ENCODE data around the gene C16orf92.
A peak's percentile ranks its signal among the peaks of the same experiment; 100 is the strongest.

Gene C16orf92, protein sequence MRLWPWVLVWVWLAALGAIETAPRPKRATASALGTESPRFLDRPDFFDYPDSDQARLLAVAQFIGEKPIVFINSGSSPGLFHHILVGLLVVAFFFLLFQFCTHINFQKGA

GRCh38 chr16:30022887-30023286 is at the start of gene C16orf92:
Gene C16orf92 (plus strand): TSS chr16:30023198. CDS start chr16:30023341, 143 bp downstream.
- no peak for DNase-seq (ENCODE audit: low spot score)

DNA sequence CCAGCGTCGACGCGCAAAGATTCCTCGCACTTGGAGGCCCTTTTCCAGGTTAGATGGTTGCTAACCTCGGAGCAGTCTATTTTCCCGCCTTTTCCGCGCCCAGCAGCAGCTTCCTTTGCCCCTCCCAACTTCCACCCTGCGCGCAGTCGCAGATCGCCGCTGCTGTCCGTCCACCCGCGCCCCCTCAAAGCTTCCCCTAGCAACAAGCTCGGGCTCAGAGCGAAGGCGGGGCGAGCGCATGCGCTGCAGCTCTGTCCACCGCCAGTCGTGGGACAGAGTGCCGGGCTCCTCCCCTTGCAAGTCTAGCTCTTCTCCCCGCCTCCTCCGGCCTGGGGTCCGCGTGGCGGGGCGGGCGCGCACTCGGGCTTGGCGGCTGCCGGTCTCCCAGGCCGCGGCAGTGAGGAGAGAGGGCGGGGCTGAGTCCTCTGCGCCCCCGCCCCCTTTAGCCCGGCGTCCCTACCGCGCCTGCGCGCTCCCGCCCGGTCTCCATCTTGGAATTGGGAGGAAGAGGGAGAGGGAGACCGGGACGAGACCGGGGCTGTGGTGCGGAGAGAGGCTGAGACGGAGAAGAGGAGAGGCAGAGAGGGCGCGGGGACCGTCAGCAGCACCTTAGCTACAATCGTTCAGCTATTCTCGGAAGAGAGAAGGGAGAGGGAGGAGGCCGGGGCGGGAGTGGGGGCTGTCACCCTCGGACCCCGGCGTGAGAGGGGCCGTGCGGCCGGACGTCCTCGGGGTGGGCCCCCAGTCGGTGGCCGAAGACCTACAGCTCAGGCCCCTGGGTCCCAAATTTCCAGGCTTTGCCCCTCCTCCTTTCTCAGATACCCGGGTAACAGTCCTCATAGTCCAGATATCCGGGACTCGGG is 49.4 kb upstream of the C16orf92 start, which contains the start of gene TAOK2:
TAOK2 (plus strand) TSS at position 485 of the 863 bp plus-strand sequence. CDS start 3,905 bp downstream, outside the sequence.
- DNase-seq (ENCODE audit: low spot score): peak; percentile 99

GRCh38 chr16:29974291-29975133 is 48.5 kb upstream of the C16orf92 start:
- no peak for DNase-seq (ENCODE audit: low spot score)

DNA sequence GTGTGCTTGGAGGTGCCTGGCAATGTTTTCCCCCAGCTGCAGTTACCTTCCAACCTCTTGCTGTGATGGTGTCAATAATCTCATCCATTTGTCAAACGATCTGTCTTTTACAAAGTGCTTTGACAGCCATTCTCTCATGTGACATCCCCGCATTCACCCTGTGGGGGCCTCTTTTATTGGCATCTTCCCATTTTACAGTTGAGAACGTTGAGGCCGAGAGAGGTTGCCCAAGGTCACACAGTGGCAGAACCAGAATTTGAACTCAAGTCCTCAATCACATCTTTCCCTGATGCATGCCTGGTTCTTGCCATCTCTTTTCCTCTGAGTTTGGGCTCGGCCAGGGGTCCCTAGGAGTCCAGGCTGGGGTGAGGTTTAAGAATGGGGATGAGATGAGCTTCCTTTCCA is 47.9 kb upstream of the C16orf92 start:
- DNase-seq (ENCODE audit: low spot score): no peak

- DNase-seq (ENCODE audit: low spot score): no peak
Observed at GRCh38 chr16:29975811-29976511, 47.0 kb upstream of the C16orf92 start.

DNA sequence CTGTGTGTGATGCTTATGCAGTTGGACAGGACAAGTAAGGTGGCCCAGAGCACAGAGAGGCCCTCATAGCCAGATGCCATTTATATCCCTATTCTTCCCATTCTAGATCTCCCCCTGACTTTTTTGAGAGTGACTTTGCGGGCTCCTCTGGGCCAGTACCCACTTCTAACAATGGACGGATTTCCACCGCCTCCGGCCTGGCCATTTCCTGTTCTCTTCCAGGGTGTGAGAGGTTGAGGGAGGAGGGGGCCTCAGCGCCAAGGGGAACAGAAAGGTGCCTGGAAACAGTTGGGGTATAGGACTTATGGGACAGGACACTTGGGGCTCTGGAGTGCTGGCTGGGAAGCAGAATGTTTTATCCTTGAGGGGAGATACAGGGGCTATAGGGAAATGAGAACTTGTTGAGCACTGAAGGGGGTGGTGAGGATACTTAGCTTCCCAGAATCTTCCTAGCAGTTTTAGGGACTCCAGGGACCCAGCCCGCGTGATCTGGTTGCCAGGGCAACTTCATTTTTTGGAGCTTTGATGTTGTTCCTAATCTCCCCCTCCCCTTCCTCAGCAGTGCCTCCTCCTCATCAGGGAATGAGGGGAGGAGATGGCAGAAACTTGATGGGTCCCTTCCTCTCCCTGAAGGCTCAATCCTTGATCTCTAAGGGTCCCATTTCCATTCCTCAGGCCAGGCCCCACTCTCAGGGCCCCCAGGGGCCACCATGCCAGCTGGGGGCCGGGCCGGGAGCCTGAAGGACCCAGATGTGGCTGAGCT is 45.8 kb upstream of the C16orf92 start:
- no peak for DNase-seq (ENCODE audit: low spot score)

DNA sequence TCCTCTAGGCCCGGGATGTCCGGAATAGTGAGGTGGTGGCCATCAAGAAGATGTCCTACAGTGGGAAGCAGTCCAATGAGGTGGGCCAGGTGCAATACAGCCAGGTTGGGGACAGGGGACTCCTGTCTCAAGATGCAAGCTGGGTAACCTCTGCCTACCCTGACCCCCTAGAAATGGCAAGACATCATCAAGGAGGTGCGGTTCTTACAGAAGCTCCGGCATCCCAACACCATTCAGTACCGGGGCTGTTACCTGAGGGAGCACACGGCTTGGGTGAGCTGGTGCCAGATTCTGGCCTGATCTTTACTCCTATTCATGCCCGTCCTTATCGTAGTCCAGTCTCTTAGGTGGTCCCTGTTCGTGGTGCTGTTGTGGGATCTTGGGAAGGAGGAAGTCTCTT is 44.9 kb upstream of the C16orf92 start:
- no peak for DNase-seq (ENCODE audit: low spot score)

- DNase-seq (ENCODE audit: low spot score): no peak
Observed at GRCh38 chr16:29978564-29979270, 44.3 kb upstream of the C16orf92 start.

- DNase-seq (ENCODE audit: low spot score): no peak
Observed at GRCh38 chr16:29982560-29983419, 40.2 kb upstream of the C16orf92 start.

DNA sequence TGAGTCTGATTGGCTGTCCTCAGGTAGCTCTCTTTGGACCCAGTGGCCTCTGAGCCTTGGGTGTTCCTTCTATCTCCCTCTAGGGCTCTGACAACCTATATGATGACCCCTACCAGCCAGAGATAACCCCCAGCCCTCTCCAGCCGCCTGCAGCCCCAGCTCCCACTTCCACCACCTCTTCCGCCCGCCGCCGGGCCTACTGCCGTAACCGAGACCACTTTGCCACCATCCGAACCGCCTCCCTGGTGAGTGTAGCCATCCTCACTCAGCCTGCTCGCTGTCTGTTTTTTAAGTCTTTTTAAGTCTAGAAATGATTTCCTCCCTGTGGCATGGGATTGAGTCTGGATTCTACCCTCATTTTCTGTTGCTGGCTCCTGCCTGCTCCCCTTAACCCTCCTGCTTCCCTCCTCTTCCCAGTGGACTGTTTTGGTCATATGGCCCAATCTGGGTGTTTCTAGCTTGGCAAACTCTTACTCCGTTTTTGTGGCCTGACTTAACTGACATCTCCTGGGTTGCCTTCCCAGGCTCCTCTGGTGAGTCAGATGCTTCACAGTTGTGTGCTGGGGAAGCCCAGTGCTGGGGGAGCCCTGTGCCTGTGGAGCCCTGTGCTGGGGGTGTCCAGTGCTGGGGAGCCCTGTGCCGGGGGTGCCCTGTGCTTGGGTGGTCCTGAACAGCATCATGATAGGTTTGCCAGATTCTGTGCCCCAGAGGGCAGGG is 39.4 kb upstream of the C16orf92 start:
- no peak for DNase-seq (ENCODE audit: low spot score)

GRCh38 chr16:29984137-29984763 is 38.7 kb upstream of the C16orf92 start:
- no peak for DNase-seq (ENCODE audit: low spot score)

- no peak for DNase-seq (ENCODE audit: low spot score)
Observed at GRCh38 chr16:29984764-29985147, 38.2 kb upstream of the C16orf92 start.

- DNase-seq (ENCODE audit: low spot score): no peak
Observed at GRCh38 chr16:29985271-29985811, 37.7 kb upstream of the C16orf92 start.

- DNase-seq (ENCODE audit: low spot score): no peak
Observed at GRCh38 chr16:29986231-29986630, 36.8 kb upstream of the C16orf92 start.

GRCh38 chr16:29986931-29987330 is 36.1 kb upstream of the C16orf92 start:
- no peak for DNase-seq (ENCODE audit: low spot score)

DNA sequence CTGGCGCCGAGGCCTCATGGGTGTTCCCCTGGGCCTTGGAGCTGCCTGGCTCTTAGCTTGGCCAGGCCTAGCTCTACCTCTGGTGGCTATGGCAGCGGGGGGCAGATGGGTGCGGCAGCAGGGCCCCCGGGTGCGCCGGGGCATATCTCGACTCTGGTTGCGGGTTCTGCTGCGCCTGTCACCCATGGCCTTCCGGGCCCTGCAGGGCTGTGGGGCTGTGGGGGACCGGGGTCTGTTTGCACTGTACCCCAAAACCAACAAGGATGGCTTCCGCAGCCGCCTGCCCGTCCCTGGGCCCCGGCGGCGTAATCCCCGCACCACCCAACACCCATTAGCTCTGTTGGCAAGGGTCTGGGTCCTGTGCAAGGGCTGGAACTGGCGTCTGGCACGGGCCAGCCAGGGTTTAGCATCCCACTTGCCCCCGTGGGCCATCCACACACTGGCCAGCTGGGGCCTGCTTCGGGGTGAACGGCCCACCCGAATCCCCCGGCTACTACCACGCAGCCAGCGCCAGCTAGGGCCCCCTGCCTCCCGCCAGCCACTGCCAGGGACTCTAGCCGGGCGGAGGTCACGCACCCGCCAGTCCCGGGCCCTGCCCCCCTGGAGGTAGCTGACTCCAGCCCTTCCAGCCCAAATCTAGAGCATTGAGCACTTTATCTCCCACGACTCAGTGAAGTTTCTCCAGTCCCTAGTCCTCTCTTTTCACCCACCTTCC is 35.5 kb upstream of the C16orf92 start:
- DNase-seq (ENCODE audit: low spot score): no peak

DNA sequence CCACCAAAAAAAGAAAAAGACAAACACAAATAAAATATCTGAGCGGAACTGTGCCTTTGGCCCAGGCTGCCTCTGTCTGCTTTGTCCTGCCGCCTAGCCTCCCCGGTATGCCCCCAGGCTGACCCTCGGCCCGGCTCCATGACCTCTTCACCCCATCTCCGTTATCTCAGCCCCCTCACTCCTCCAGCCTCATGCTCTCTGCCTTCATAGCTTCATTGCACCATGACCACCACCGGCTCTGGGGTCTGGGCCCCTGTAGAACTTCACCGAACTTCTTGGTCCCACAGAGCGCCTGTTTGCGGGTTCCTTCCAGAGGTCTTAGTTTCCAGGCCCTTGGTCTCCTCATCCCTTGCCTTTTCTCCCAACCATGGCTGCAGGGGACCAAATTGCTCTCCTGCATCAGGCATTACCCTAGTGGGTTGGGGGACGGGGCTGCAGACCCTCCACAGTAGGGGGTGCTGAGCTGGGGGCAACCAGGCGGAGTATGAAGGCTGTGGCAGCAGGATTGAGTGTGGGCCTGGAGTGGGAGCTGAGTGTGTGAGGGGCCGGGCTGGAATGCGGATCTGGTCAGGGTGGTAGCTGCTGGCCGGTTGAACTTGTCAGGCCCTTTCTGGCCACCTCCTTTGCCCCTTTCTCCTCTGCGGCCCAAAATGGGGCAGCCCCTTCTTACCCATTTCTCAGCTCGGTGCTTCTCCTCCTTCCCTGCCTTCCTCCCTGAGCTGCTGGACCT is 34.5 kb upstream of the C16orf92 start:
- no peak for DNase-seq (ENCODE audit: low spot score)
